HEK293 (cell line): Measurements from ENCODE around the gene SMIM38.

Experiments
- KLF7 ChIP-seq: fragments of 450-650 bp; formaldehyde crosslinking; IDR thresholded peaks from 2 replicates; pipeline ENCODE4 v1.5.1; 2016; ENCODE audit warnings: missing biosample characterization, missing genetic modification characterization, borderline replicate concordance
- ZIC2 ChIP-seq: fragments of 450-650 bp; formaldehyde crosslinking; IDR thresholded peaks from 2 replicates; pipeline ENCODE4 v1.5.1; 2016; ENCODE audit warnings: missing biosample characterization, missing genetic modification characterization
- ZNF549 ChIP-seq: fragments of 450-650 bp; IDR thresholded peaks from 2 replicates; pipeline ENCODE4 v1.5.1; 2018; ENCODE audit warnings: missing biosample characterization, missing genetic modification characterization, mild to moderate bottlenecking, inconsistent platforms, moderate library complexity
- TF ChIP-seq, protein P1 (sequence below): fragments of 450-650 bp; formaldehyde crosslinking; IDR thresholded peaks from 2 replicates; pipeline ENCODE4 v1.5.1; 2017; ENCODE audit warnings: missing biosample characterization, mild to moderate bottlenecking, missing genetic modification characterization, moderate library complexity
- TF ChIP-seq, protein P2 (sequence below): fragments of 450-650 bp; formaldehyde crosslinking; IDR thresholded peaks from 2 replicates; pipeline ENCODE4 v1.5.1; 2016; ENCODE audit warnings: missing biosample characterization, missing genetic modification characterization
- TF ChIP-seq, protein P3 (sequence below): fragments of 450-650 bp; formaldehyde crosslinking; IDR thresholded peaks from 2 replicates; pipeline ENCODE4 v1.5.1; 2017; ENCODE audit warnings: missing biosample characterization, missing genetic modification characterization

DNA sequence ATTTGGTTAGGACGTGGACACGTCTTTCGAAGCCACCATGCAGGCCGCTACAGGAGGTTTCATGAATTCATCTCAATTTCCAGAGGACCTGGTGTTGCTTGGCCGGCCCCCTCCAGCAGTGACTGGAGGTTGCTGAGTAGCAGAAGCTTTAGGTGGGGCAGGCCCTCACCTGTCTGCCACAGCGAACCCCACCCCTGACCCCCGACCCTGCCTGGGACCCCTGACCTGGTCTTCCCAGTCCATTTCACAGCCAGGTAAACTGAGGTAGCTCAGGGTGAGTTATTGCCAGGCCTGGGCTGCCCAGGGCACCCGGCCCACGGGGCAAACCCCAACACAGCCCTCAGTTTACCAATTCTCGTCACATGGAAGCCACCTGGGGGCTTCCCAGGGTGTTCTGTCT lies 39.1 kb upstream of the SMIM38 start:
- TF ChIP-seq, protein P1, sequence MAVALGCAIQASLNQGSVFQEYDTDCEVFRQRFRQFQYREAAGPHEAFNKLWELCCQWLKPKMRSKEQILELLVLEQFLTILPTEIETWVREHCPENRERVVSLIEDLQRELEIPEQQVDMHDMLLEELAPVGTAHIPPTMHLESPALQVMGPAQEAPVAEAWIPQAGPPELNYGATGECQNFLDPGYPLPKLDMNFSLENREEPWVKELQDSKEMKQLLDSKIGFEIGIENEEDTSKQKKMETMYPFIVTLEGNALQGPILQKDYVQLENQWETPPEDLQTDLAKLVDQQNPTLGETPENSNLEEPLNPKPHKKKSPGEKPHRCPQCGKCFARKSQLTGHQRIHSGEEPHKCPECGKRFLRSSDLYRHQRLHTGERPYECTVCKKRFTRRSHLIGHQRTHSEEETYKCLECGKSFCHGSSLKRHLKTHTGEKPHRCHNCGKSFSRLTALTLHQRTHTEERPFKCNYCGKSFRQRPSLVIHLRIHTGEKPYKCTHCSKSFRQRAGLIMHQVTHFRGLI (tag by site-specific recombination) = no peak
- no peak for TF ChIP-seq ZNF549 (tag by site-specific recombination)
- TF ChIP-seq, protein P2, sequence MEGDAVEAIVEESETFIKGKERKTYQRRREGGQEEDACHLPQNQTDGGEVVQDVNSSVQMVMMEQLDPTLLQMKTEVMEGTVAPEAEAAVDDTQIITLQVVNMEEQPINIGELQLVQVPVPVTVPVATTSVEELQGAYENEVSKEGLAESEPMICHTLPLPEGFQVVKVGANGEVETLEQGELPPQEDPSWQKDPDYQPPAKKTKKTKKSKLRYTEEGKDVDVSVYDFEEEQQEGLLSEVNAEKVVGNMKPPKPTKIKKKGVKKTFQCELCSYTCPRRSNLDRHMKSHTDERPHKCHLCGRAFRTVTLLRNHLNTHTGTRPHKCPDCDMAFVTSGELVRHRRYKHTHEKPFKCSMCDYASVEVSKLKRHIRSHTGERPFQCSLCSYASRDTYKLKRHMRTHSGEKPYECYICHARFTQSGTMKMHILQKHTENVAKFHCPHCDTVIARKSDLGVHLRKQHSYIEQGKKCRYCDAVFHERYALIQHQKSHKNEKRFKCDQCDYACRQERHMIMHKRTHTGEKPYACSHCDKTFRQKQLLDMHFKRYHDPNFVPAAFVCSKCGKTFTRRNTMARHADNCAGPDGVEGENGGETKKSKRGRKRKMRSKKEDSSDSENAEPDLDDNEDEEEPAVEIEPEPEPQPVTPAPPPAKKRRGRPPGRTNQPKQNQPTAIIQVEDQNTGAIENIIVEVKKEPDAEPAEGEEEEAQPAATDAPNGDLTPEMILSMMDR (tag by site-specific recombination) = no peak
- TF ChIP-seq, protein P3, sequence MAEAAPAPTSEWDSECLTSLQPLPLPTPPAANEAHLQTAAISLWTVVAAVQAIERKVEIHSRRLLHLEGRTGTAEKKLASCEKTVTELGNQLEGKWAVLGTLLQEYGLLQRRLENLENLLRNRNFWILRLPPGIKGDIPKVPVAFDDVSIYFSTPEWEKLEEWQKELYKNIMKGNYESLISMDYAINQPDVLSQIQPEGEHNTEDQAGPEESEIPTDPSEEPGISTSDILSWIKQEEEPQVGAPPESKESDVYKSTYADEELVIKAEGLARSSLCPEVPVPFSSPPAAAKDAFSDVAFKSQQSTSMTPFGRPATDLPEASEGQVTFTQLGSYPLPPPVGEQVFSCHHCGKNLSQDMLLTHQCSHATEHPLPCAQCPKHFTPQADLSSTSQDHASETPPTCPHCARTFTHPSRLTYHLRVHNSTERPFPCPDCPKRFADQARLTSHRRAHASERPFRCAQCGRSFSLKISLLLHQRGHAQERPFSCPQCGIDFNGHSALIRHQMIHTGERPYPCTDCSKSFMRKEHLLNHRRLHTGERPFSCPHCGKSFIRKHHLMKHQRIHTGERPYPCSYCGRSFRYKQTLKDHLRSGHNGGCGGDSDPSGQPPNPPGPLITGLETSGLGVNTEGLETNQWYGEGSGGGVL = no peak
- TF ChIP-seq KLF7 (tag by site-specific recombination) = no peak
- TF ChIP-seq ZIC2 (tag by site-specific recombination) = no peak
